Measurements from ENCODE around the gene GLI3.

DNA sequence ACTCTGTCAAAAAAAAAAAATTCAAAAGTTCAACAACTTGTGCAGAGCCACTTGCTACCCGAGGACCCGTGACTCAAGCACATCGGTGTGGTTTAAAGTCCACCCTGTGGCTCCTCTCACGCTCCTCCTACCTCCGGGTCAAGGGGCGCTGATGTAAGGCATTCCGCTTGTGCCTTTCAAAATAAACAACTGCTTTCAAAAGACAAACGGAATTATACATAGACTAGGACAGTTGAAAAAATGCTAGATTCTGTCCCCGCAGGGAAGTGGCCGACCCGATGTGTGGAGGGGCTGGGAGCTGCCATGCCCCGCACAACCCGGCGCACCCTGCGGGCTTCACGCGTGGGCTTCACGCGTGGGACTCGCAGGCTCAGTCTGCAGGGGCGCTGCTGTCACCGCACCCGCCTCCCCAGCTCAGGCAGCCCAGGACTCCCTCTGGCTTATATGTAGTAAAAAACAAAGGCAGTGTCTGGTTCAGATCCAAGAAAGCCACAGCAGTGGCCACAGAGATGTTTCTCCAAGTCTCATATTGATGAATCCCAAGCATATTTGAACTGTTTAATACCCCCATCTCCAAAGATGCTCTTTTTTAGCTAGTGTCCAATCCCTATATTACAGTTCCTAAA is 294.4 kb downstream of the GLI3 start:
- TF ChIP-seq, protein P1, sequence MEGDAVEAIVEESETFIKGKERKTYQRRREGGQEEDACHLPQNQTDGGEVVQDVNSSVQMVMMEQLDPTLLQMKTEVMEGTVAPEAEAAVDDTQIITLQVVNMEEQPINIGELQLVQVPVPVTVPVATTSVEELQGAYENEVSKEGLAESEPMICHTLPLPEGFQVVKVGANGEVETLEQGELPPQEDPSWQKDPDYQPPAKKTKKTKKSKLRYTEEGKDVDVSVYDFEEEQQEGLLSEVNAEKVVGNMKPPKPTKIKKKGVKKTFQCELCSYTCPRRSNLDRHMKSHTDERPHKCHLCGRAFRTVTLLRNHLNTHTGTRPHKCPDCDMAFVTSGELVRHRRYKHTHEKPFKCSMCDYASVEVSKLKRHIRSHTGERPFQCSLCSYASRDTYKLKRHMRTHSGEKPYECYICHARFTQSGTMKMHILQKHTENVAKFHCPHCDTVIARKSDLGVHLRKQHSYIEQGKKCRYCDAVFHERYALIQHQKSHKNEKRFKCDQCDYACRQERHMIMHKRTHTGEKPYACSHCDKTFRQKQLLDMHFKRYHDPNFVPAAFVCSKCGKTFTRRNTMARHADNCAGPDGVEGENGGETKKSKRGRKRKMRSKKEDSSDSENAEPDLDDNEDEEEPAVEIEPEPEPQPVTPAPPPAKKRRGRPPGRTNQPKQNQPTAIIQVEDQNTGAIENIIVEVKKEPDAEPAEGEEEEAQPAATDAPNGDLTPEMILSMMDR (IDR thresholded peaks at IDR 0.05; ENCODE audit: insufficient read depth, low read depth, low read length) = no peak
- TF ChIP-seq EZH2 (IDR thresholded peaks at IDR 0.05; ENCODE audit: insufficient read depth, low read length) = no peak
